Left renal cortex interstitium (tissue), 4 donors: ENCODE data around the gene P2RY2. TPM values are rescaled to one million over a fixed set of nuclear protein-coding genes. Genes with fewer than 3 reads are reported as not detected.
"Not testable (repeated sequence)": the region's sequence is repeated elsewhere in the genome, so short reads cannot be mapped to it uniquely, and the experiment has no call there.

Experiments
- DNase-seq, 4 donors: peaks; one replicate each; pipeline ENCODE4 v3.0.0-alpha.2; 2013; ENCODE audit warnings: low read depth in 4 of 4, low spot score in 2 of 4, missing footprints in 1 of 4
- polyA plus RNA-seq, 4 donors: library from polyadenylated mRNA; unstranded; fragments of 120-200 nt; gene quantifications; one replicate each; pipeline ENCODE4 v1.2.1, GENCODE V29; 2013; ENCODE audit not compliant: insufficient read length in 4 of 4

Gene P2RY2
- polyA plus RNA-seq, 4 donors = 0.68 to 1.1 (median 0.91) TPM

- no peak for DNase-seq
These were observed 47.3 kb downstream of the P2RY2 start for GRCh38 chr11:73265278-73265810.

- no peak for DNase-seq
These were observed 48.0 kb downstream of the P2RY2 start for GRCh38 chr11:73265853-73266645.

GRCh38 chr11:73266646-73267020 is 48.6 kb downstream of the P2RY2 start:
- DNase-seq = no peak

GRCh38 chr11:73267122-73267846 is 49.2 kb downstream of the P2RY2 start:
- no peak for DNase-seq

- no peak for DNase-seq
These were observed 49.9 kb downstream of the P2RY2 start for GRCh38 chr11:73267906-73268540.

GRCh38 chr11:73268671-73269271 is 50.7 kb downstream of the P2RY2 start:
- no peak for DNase-seq

- no peak for DNase-seq
These were observed 51.5 kb downstream of the P2RY2 start for GRCh38 chr11:73269459-73270015.

- DNase-seq = no peak
These were observed 52.2 kb downstream of the P2RY2 start for GRCh38 chr11:73270016-73270854.

- DNase-seq = no peak
These were observed 52.9 kb downstream of the P2RY2 start for GRCh38 chr11:73270855-73271477.

- not testable (repeated sequence) for DNase-seq
These were observed 53.4 kb downstream of the P2RY2 start for GRCh38 chr11:73271478-73271865.

- no peak for DNase-seq
These were observed 54.0 kb downstream of the P2RY2 start, which contains the start of gene P2RY6 for GRCh38 chr11:73271936-73272679. P2RY6 (plus strand) TSS chr11:73272338; CDS start chr11:73296519, 24,181 bp downstream.

- DNase-seq = no peak
These were observed 54.6 kb downstream of the P2RY2 start for GRCh38 chr11:73272680-73273038.

GRCh38 chr11:73273222-73273895 is 55.3 kb downstream of the P2RY2 start:
- no peak for DNase-seq

GRCh38 chr11:73274191-73274590 is 56.1 kb downstream of the P2RY2 start:
- DNase-seq = not testable (repeated sequence)

GRCh38 chr11:73274722-73275380 is 56.8 kb downstream of the P2RY2 start:
- DNase-seq = no peak

- no peak for DNase-seq
These were observed 57.3 kb downstream of the P2RY2 start for GRCh38 chr11:73275381-73275750.

GRCh38 chr11:73277467-73277866 is 59.4 kb downstream of the P2RY2 start:
- DNase-seq = no peak
